GM21825 (cell line): ENCODE results near the gene DNAH10.

Experiments
- ATAC-seq: cut with Tn5 transposase; IDR thresholded peaks from one replicate; pipeline ENCODE4 v1.9.1; 2021; ENCODE audit warnings: mild to moderate bottlenecking, moderate library complexity; ENCODE audit not compliant: unreplicated experiment

DNAH10 gene

DNA sequence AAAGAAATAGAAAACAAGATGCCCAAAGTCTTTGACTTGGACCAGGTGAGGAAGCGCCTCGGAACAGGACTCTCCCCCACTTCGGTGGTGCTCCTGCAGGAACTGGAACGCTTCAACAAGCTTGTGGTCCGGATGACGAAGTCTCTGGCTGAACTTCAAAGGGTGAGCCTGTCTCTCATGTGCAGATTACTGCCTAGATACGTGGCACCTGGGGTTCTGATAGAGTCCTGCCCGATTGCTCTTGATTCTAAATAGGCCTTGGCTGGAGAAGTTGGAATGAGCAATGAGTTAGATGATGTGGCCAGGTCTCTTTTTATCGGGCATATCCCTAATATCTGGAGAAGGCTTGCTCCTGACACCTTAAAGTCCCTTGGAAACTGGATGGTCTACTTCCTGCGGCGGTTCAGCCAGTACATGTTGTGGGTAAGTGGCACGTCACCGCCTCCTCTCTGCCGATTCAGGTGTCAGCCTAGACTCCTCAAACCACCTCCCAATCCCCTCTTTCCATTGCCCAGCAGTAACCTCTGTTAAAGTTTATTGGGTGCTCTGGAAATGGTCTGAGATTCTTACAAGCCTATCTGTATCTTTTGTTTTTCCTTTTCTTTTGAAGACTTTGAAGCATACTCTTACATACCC lies 169.7 kb downstream of the DNAH10 start:
- ATAC-seq = no peak

DNA sequence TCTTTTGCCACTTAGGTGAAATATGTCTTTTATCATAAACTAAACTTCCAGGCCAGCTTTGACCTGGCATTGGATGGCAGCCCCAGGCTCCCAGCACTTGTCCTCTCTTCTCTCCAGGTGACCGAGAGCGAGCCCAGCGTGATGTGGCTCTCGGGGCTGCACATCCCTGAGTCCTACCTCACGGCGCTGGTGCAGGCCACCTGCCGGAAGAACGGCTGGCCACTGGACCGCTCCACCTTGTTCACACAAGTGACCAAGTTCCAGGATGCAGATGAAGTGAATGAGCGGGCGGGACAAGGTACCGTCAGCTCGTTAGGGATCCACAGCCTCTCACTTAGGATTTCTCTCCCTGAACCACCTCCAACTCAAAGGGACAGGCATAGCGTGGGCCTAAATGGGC lies 171.1 kb downstream of the DNAH10 start:
- no peak for ATAC-seq

DNA sequence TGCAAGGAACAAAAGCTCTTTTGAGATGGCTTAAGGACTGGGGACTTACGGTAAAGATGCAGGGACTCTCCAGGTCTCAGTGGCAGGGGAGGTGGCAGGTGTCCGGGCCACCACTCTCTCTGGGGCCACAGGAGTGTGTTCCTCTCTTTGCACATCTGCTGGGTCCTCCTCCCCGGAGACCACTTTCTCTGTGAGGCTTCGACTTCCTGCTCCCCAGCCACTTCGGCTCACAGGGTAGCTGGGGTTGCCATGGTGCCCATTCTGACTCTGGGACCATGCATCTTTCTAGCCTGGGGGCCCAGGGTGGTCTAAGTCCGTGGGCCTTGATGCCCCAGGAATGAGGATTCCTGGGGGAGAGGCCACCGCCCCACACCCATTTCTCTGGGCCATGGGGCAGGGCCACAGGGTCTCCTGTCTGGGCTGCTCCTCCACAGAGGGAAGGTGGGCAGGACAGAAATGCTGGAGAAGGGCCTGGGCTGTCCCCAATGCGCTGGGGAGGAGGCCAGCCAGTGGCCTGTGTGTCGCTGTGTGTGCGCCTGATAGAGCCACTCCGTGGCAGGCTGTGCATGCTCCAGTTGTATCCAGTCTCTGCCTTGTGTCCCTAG lies 172.0 kb downstream of the DNAH10 start:
- ATAC-seq = no peak

DNA sequence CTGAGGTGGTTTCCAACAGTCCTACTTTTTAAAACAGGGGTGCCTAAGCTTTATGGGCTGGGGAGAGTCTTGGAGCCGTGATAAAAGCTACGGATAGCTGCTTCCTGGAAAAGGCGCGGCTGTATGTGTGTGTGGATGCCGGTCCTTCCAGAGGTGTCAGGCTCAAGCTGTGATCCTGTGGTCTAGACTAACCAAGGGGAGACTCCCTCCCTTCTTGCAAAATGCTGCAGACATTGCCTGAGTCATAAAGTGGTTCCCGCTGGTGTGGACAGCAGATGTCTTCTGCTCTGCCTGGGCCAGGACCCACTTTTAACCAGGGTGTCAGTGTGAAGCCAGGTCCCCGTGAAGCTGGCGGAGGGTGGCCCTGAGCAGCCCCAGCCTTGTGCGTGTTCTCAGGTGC lies 172.7 kb downstream of the DNAH10 start:
- ATAC-seq = no peak

DNA sequence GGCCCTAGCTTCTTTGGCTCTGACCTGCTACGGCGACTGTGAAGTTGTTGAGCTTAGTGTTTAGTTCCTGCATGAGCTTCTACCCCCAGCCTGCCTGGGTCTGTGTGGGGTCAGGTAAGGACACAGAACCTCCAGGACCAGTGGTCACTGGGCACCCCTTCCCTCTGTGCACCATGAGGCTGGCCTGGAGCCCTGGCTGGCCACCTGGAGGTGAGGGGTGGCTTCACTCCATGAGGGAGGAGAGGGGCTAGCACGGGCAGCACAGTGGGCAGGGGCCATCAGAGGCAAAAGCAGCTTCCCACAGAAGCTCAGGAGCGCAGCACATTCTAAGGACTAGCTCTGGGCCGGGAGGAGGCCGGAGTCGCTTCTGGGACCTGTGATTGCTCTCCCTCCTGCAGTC lies 173.9 kb downstream of the DNAH10 start:
- ATAC-seq = no peak

DNA sequence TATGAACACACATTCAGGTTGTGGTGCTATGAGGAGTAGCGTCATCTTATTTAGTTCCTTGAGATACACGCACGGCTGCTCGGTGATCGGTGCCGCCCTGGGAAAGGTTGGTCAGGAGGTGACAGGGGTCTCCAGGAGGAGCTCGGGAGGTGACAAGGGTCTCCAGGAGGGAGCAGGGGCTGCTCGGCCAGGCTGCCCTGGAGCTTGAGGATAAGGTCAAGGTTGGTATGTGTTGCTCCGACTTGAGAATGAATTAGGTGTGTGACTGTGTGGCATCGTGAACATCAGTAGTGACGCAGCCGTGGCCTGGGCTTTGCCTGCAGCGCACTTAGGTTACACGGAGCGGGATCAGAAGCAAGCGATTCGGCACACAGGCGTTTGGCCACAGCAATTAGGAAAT lies 174.4 kb downstream of the DNAH10 start:
- no peak for ATAC-seq

DNA sequence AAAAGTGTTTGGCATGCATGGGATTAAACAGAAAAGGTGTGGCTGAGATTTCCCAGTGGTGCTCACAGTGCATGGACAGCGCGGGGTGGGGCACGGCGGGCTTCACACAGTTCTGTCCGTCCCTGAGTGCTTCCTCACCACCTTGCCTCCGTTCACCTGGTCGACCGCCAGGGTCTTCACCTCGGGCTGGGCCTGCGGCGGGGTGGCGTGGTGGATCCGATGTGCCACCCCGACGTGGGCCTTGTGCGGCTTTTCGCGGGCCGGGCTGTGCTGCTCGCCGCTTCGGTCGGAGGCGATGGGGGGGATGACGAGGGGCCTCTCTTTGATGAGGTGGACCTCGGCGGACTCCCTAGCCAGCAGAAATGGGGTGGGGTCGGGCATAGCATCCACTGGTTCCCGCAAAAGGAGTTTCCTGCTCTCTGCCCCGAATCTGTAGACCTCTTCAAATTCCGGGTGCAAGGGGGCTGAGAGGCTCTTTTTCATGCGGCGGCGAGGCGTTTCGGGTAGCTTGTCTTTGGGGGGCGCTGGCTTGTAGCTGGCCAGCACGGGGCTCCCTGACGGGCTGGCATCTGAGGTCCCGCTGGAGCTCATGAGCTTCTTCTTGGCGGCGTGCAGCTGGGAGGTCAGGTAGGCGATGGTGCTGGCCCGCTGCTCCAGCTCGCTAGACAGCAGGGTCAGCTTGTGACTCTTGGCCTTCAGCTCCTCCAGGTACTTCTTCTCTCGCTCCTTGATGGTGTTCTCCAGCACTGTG lies 175.0 kb downstream of the DNAH10 start:
- ATAC-seq = no peak

DNA sequence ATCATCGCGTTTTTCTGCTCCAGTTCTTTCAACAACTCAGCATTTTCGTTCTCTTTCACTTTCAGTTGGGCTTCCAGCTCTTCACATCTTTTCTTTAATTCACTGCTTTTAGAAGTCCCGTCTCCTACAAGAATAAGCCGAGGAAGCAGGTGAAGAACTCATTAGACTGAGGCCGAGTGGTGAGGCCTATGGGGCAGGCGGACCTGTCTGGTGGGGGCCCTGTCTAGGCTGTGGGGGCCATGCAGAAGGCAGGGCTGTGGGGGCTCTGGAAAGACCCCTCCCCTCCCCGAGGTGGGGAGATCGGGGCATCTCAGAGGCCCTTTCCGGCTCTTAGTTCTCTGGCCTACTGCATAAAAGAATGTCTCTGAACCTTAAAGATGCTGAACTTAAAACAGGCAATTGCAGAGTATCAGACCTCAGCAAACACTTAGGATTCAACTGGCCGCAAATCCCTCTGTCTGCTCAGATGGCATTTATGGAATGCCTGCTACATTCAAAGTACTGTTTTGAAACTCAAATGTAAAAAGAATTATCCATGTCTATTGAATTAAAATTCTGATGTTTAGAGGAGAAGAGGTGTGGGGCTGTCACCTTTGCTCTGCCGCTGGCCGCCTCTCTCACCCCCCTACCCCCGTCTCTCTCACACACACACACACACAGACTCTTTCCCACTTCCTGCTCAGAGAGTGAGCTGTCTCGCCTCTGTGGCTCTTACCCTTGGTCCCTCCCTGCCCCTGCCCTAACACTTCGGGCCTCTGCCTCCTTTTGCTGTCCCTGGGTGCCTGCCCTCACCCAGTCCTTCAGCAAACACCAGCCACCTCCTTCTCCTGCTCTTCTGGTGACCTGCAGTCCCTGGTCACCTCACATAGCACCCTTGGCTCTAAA lies 175.8 kb downstream of the DNAH10 start:
- ATAC-seq = no peak

DNA sequence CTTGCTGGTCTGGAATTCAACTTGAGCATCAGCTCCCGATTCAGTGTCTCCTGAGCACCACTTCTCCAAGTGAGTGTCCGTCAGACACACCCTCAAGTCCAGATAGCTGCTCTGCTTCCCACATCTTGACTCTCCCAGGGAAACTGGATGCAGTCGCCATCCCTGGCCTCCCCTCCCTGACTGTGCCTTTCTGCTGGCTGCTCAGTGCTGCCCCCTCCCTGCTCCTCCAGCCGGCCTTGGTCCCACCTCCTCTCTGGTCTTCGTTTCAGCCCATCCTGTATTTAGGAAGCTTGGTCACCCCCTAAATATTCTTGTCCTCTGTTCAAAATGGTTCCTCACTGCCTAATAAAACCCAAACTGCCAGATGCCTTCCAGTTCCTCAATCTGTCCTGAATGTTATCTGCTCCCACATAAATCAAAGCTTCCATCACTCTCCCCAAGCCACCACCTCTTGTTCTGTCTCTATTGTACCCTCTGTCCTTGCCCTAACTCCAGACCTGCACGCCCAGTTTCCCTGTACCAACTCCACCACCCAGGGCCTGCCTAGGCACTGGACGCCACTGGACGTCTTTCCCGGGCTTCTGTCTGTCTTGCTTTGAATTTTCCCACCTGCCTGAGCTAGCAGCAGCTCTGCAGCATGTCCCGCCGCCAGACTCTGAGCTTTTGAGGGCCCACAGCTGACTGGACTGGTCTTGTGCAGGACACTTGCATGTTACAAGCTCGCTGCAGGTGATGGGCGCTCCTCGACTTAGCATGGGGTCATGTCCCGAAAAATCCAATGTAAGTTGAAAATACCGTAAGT lies 176.8 kb downstream of the DNAH10 start:
- ATAC-seq = no peak

DNA sequence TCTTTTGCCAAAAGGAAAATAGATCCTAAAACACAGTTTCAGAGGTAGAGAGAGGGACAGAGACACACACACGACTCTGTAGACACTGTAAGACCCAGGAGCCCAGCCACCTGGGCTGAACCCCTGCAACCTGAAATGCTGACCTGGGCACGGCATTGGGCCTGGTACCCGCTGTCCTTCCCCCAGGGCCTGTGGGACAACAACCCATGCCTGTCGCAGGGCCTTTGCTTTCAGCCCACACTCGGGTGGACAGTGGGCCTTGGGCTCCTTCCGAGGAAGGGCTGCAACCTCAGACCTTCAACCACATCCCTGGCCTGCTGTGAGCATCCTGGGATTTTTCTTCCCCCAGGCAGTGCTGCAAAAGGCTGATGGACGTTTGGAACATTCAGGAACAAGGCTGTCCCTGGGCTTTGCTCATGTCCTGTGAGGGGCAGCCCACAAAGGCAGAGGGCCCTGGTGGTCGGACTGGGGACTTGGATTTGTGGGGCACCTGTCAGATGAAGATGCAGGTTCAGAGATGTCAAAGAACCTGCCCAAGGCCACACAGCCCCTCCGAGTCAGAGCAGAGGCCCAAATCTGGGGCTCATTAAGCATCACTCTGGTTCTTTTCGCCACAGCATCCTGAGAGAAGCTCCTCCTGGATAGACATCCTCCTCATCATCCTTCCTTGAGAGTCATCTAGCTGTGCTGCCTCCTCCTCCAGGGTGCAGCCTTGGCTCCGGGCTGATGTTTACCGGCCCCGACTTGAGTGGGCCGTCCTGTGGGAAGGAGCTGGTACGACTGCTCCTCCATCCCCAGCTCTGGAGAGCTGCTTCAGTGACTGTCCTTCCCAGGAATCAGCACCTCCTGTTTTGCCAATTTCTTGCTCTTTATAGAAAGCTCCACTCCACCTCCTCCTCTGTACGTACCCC lies 177.9 kb downstream of the DNAH10 start:
- ATAC-seq = no peak

DNA sequence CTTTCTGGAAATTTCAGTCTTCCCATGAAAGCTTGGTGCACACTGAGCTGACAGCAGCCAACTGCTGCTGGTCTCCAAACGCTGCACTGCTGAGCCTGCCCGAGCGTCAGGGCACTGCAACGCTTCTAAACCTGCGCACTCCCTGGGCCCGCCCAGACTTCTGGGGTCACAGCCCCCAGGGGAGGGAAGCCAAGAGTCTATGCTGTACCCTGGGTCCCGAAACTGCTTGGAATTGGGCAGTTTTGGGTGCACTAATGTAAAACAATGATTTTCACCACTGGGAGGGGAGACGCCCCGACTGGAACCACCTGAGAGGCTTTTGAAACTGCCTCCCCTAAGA lies 178.5 kb downstream of the DNAH10 start:
- ATAC-seq = no peak

DNA sequence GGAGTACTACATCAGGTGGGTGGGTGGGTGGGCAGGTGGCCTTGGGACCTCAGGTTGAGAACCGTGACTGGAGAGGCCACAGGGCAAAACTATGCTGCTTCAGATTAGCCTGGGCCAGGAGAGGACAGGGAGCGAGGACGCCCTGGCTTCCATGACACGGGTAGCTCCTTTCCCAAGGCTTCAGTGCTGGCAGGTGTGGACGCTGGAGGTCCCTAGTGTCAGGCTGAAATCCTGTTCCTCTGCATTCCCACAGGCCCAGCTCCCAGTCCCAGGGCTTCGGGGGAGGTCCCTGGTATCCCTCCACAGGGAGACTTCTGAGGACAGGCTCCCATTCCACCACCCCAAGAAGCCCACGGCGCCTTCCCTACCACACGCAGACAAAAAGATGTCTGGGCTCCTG lies 178.9 kb downstream of the DNAH10 start:
- no peak for ATAC-seq

DNA sequence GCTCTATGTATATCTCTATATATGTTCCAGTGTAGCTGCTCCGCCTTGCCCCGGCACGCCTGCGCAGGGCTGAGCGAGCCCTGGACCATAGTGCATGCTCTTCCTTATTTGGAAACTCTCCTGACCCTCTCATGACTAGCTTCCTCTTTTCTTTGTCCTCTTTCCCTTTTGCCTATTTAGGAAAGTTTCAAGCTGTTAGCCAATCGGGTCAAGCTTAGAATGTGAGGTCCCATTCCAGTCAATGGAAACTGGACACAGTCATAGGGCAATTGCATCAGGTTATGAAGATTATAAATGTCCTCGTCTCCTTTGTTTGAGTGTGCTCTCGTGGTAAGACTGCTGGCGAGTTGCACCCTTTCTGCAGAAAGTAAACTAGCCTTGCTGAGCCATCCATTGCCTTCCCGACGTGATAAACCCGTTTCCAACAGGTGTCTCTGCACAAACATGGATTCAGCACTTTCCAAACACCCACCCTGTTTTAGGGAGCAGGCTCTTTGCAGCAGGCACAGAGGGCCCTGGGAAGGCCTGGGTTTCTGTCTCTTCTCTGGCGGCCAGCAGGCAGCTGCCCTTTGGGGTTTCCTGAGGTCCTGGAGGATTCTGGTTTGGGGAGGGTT lies 179.6 kb downstream of the DNAH10 start:
- ATAC-seq = no peak

DNA sequence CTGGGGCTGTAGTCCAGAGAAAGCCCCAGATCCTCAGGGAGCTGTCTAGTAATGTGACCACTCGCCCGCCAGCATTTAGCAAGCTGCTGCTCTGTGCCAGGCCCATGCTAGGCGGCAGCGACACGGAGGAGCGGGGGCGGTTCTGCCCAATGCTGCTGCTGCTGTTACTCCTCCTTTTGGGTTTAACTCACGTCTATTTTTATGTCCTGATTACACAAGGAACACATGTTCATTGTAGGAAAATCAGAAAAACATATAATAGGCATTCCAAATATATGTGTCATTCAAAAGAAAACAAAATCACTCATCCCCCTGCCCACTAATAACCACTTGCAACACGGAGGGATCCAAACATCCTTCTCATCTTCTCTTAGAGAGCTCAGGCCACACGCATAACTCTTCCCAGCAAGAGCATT lies 180.1 kb downstream of the DNAH10 start:
- no peak for ATAC-seq

DNA sequence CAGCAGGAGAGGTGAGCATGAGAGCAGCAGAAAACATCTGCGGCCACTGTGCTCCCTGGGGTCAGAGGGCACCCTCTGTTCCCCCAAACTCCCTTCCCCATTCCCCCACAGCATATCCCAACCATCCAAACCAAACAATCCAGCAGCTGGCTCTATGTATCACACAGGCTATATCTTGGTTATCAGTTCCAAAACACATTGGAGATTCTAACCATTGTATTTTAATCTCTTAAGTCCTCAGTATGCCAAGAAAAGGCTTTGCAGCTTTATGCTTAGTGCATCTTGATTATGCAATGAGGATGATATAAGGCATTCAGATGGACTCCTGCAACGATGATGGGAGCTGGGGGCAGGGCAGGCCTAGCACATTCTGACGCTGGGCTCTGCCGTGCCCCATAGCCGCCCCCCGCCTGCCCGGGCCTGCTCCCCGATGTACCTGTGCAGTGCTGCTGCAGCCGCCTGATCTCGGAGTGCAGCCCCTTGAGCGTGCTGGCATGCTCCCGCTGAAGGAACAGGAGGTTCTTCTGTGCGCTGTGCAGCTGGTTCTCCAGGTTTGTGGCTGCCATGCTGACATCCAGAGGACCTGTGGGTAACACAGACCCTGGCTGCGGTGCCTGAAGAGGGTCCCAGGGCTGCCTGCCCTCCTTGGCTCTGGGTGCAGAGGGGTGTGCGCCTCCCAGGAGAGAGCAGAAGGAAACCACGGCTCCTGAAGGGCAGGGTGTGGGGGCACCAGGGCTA lies 181.0 kb downstream of the DNAH10 start:
- ATAC-seq = no peak

DNA sequence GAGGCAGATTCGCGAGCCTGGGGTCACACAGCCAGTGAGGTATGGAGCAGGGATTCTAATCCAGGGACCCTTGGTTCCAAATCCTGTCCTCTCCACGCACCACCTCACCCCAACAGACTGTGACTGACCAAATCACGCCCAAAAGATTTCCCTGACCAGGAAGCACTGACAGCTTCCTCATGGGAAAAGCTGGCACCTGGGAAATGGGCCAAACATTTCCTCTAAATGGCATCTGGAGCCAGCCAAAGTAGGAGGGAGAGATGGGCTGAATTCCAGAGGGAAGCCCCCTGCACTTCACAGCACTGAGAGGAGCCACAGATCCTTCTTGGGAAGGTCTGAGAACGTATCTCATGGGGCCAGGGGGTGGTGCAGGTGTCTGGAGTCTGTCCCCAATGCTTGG lies 181.7 kb downstream of the DNAH10 start:
- no peak for ATAC-seq

DNA sequence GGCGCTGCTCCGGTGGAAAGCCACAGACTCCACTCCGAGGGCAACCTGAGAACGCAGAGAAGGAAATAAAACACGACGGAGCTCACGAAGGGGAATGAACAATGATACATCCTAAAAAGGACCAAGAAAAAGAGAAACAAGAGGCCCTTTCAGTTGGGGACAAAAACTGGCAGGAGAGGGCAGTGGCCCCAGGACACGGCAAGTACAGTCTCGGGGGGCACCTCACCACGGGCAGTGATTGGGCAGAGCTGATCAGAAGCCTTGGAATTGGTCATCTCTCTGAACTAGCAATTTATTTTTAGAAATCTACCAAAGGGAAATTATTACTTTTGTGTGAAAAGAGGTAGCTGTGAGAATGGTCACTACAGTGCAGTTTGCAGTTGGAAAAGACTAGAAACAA lies 182.6 kb downstream of the DNAH10 start:
- ATAC-seq = no peak

DNA sequence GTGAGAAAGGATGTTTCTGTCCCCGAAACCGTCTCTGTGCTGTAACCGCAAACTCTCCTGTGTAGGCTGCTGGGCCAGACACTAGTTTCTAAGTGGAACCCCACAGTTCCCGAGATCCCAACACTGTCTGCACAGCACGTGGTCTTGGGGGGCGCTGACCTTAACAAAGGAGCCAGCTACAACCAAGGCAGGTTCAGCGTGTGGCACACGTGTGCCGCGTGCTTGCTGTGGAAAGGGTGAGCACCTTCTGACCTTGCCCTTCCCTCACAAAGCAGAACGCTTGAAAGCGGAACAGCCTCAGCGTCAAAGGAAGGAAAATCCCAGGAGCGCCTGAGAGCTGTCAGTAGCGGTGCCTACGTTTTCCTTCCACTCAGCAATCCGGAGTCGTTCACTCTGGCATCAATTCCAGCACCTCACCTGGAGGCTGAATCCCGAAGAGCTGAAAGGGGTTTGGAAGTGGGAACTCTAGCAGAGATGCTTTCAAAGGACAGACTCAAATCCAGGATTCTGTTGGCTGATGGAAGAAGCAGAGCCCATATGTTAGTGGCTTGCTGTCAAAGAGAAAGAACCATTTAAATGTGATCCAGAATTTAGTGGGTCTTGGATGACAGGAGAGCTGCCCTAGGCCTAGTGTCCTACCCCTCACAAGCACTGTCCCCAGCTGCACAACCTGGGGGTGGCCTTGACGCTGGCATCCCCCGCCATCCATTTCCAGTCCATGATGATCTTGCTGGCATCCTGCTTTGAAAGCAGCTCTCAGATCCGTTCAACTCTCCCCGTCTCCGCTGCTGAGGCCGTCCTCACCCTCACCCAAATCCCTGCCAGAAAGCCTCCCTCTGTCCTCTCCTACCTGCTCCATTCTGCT lies 183.4 kb downstream of the DNAH10 start:
- ATAC-seq = no peak
